ENCODE measurements around the gene ITFG2. TPM values are rescaled to one million over a fixed set of nuclear protein-coding genes. Genes with fewer than 3 reads are reported as not detected.
A peak's percentile ranks its signal among the peaks of the same experiment; 100 is the strongest.

Gene ITFG2
- total RNA-seq, 3 donors from 2014 or later = 22.2 to 48.9 (median 35.1) TPM

- H3K27me3 ChIP-seq = no peaks in the 10 kb centered on the region
- no peaks in the 10 kb centered on the region for H3K4me1 ChIP-seq
- intact Hi-C loops (cut with DNase I; ENCODE audit: low total_unique reads) = no loop called here
- H3K36me3 ChIP-seq = no peaks in the 10 kb centered on the region
- no peak overlapping the region for H3K4me3 ChIP-seq
- H3K27ac ChIP-seq = no peak overlapping the region
- DNase-seq (ENCODE audit: low spot score in 2 of 2) = no peak
- no peaks in the 10 kb centered on the region for H3K9me3 ChIP-seq
- TF ChIP-seq CTCF (IDR thresholded peaks at IDR 0.05) = no peak
- TF ChIP-seq POLR2A (IDR thresholded peaks at IDR 0.05) = no peak
Observed at GRCh38 chr12:2775431-2775830, 37.0 kb upstream of the ITFG2 start.

GRCh38 chr12:2776129-2776806 lies 36.2 kb upstream of the ITFG2 start:
- H3K27ac ChIP-seq = no peak overlapping the region
- intact Hi-C loops (cut with DNase I; ENCODE audit: low total_unique reads) = no loop called here
- TF ChIP-seq POLR2AphosphoS5 (IDR thresholded peaks at IDR 0.05) (no peak), POLR2A (IDR thresholded peaks at IDR 0.05) (no peak), CTCF (IDR thresholded peaks at IDR 0.05) (no peak)
- no peaks in the 10 kb centered on the region for H3K36me3 ChIP-seq
- H3K9me3 ChIP-seq = no peaks in the 10 kb centered on the region
- no peaks in the 10 kb centered on the region for H3K27me3 ChIP-seq
- DNase-seq (ENCODE audit: low spot score in 2 of 2) = no peak
- H3K4me3 ChIP-seq = no peak overlapping the region
- H3K4me1 ChIP-seq = no peaks in the 10 kb centered on the region

DNA sequence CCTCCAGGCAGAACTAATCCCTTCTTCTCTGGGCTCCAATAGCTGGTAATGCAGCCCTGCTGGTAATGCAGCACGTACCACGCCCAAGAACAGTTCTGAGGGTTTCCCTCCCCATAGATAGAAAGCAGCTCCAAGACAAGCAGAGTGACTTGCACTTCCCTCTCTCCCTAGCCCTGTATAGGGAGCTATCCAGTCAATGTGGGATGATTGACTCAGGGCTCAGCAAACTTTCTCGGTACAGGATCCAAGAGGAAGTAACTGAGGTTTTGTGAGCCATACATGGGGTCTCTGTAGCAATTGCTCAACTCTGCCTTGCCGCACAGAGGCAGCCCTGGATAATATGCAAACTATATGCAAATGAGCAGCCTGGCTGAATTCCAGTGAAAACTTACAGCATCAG lies 33.2 kb upstream of the ITFG2 start:
- Histone ChIP-seq H3K36me3 (no peaks in the 10 kb centered on the region), H3K9me3 (no peaks in the 10 kb centered on the region), H3K27me3 (no peaks in the 10 kb centered on the region), H3K4me1 (no peaks in the 10 kb centered on the region), H3K4me3 (no peak overlapping the region), H3K27ac (no peak overlapping the region)
- no peak for TF ChIP-seq CTCF (IDR thresholded peaks at IDR 0.05)
- no peak for TF ChIP-seq POLR2A (IDR thresholded peaks at IDR 0.05)
- TF ChIP-seq POLR2AphosphoS5 (IDR thresholded peaks at IDR 0.05) = no peak
- DNase-seq (ENCODE audit: low spot score in 2 of 2) = no peak
- intact Hi-C loops (cut with DNase I; ENCODE audit: low total_unique reads) = no loop called here

DNA sequence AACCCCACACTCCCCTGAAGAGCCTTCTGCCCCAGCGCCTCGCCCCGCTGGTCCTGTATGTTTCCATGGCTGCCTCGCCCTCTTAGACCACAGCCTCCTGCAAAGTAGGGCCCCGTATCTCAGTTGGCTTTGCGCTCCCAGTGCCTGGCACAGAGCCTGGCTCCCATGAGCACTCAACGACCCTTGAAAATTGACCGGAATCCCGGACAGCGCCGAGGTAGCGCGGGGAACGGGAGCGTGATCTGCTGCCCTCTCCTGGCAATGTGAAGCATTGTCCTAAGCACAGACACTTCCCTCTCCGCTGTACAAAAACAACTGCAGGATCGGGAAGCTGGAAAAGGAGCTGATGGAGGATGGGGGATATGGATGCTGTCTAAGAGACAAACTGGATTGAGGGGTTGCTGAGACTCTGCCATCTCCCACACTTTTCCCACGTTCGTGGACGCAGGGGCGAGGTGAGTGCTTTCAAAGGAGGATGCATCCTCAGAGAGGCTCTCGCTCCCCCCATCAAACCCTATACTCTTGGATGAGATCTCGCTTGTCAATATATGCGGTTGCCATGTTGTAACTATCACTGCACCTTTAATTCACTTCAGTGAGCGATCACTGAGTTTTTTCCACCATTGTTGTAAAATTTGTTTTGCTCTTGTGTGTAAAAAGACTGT lies 28.4 kb upstream of the ITFG2 start:
- Histone ChIP-seq H3K36me3 (no peaks in the 10 kb centered on the region), H3K27ac (no peak overlapping the region), H3K4me1 (no peaks in the 10 kb centered on the region), H3K27me3 (no peaks in the 10 kb centered on the region), H3K9me3 (no peaks in the 10 kb centered on the region), H3K4me3 (peak overlapping the region in 2 of 3 donors; percentile 32 to 56)
- TF ChIP-seq POLR2AphosphoS5 (IDR thresholded peaks at IDR 0.05) = no peak
- no peak for TF ChIP-seq POLR2A (IDR thresholded peaks at IDR 0.05)
- TF ChIP-seq CTCF (IDR thresholded peaks at IDR 0.05) = peak; percentile 59 to 84 (median 78)
- DNase-seq (ENCODE audit: low spot score in 2 of 2) = peak in 1 of 2 donors; percentile 62
- intact Hi-C loops (cut with DNase I; ENCODE audit: low total_unique reads) = no loop called here

- no peak for DNase-seq (ENCODE audit: low spot score in 2 of 2)
- intact Hi-C loops (cut with DNase I; ENCODE audit: low total_unique reads) = no loop called here
- Histone ChIP-seq H3K4me3 (no peak overlapping the region), H3K4me1 (no peaks in the 10 kb centered on the region), H3K36me3 (no peaks in the 10 kb centered on the region), H3K9me3 (no peaks in the 10 kb centered on the region), H3K27ac (no peak overlapping the region), H3K27me3 (no peaks in the 10 kb centered on the region)
- TF ChIP-seq POLR2AphosphoS5 (IDR thresholded peaks at IDR 0.05) (no peak), POLR2A (IDR thresholded peaks at IDR 0.05) (no peak), CTCF (IDR thresholded peaks at IDR 0.05) (no peak)
Observed at GRCh38 chr12:2785017-2785416, 27.5 kb upstream of the ITFG2 start.

Measured in breast epithelium (tissue), 4 donors.